BJ (cell line): ENCODE data around the gene HS6ST3. TPM values are rescaled to one million over a fixed set of nuclear protein-coding genes. Genes with fewer than 3 reads are reported as not detected.

Source experiments
- CTCF ChIA-PET: fragments of 350-600 bp; formaldehyde crosslinking; extraction: SDS; loops from one replicate; lab custom pipeline; 2021; ENCODE audit warnings: antibody characterized with exemption, inconsistent platforms; lab: Yijun Ruan, JAX
- POLR2A ChIA-PET: fragments of 300-600 bp; sonication (Branson Sonifier 250); formaldehyde crosslinking; extraction: SDS; loops from one replicate; lab custom pipeline; 2021; ENCODE audit warnings: antibody characterized with exemption; lab: Charles Lee
- DNase-seq: peaks from one replicate; pipeline ENCODE4 v3.0.0-alpha.2; 2011; ENCODE audit warnings: low read depth
- H3K27me3 ChIP-seq: 2 replicates; pipeline ENCODE4 v1.6.0; 2011; ENCODE audit warnings: low read length; ENCODE audit not compliant: control insufficient read depth, insufficient read depth
- H3K36me3 ChIP-seq: 2 replicates; pipeline ENCODE4 v1.5.1; 2011; ENCODE audit warnings: low read length; ENCODE audit not compliant: control insufficient read depth, insufficient read depth
- H3K4me3 ChIP-seq: 2 replicates; pipeline ENCODE4 v1.5.1; 2011; ENCODE audit warnings: low read depth, mild to moderate bottlenecking, control low read depth, low read length
- polyA plus RNA-seq: library from polyadenylated mRNA; depleted of rRNA; stranded (reverse); fragments of >200 nt; gene quantifications from 2 replicates; pipeline ENCODE4 v1.2.3, GENCODE V29; 2011
- TF ChIP-seq, protein P1 (sequence below): IDR thresholded peaks from 2 replicates; pipeline ENCODE4 v1.5.1; 2011; ENCODE audit warnings: low read depth, mild to moderate bottlenecking, control low read depth, inconsistent platforms, low read length, moderate library complexity; ENCODE audit not compliant: insufficient read depth

The HS6ST3 gene
- polyA plus RNA-seq, 1 experiment: not detected

DNA sequence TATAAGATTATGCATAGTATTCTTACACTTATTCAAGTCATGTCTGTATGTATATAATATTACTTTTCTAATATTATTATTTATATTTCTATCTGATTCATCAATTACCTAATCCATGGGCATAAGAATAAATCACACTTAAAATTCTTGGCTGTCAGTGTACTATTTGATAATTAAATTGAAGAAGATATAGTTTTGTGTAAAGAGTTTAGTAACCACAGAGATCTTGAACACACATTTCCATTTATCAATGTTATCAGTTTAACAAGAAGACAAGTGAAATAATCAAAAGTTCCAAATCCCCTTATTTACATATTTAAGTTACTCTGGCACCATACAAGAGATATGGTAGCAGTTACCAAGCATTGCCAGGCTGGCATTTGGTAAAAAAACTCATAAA, 659.9 kb downstream of the HS6ST3 start:
- no peak overlapping the region for H3K4me3 ChIP-seq
- H3K27me3 ChIP-seq: no peaks in the 10 kb centered on the region
- TF ChIP-seq, protein P1, sequence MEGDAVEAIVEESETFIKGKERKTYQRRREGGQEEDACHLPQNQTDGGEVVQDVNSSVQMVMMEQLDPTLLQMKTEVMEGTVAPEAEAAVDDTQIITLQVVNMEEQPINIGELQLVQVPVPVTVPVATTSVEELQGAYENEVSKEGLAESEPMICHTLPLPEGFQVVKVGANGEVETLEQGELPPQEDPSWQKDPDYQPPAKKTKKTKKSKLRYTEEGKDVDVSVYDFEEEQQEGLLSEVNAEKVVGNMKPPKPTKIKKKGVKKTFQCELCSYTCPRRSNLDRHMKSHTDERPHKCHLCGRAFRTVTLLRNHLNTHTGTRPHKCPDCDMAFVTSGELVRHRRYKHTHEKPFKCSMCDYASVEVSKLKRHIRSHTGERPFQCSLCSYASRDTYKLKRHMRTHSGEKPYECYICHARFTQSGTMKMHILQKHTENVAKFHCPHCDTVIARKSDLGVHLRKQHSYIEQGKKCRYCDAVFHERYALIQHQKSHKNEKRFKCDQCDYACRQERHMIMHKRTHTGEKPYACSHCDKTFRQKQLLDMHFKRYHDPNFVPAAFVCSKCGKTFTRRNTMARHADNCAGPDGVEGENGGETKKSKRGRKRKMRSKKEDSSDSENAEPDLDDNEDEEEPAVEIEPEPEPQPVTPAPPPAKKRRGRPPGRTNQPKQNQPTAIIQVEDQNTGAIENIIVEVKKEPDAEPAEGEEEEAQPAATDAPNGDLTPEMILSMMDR: no peak
- no peak for DNase-seq
- ChIA-PET POLR2A (no interaction called here), CTCF (no interaction called here)
- no peaks in the 10 kb centered on the region for H3K36me3 ChIP-seq

DNA sequence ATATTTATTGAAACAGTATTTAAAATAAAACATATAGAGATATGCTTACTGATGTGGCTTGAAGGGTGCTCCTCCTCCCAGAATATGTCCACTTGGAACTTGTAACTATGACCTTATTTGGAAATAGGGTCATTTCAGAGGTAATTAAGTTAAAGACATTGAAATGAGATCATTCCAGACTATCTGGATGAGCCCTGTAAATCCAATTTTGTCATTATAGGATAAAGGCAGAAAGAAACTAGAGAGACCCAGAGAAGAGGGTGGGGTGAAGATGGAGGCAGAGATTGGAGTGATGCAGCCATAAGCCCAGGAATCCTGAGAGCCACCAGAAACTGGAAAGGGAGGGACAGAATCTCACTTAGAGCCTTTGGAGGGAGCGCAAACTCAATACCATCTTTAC, 661.2 kb downstream of the HS6ST3 start:
- no peak for DNase-seq
- no peak overlapping the region for H3K4me3 ChIP-seq
- TF ChIP-seq, protein P1: no peak
- no peaks in the 10 kb centered on the region for H3K27me3 ChIP-seq
- ChIA-PET CTCF (no interaction called here), POLR2A (no interaction called here)
- no peaks in the 10 kb centered on the region for H3K36me3 ChIP-seq

DNA sequence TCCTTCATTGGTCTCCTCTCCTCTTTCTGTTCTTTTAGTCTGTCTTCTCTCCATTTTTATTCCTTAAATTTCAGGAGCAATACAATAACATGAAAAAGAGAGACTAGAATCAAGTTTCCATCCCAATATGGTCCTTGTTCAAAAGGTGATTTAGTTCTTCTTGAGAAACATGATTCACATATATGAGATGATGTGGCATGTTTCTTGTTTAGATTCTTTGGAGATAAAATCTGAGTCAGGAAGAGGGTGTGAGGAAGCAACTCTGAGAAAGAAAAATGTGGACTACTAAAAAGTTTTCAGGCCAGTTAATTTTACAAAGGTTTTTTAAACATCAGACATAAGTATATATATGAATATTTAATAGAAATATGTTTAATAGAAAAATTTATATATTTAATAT, 673.0 kb downstream of the HS6ST3 start:
- TF ChIP-seq, protein P1: no peak
- Histone ChIP-seq H3K4me3 (no peak overlapping the region), H3K27me3 (no peaks in the 10 kb centered on the region), H3K36me3 (no peaks in the 10 kb centered on the region)
- POLR2A ChIA-PET: no interaction called here
- DNase-seq: no peak
- CTCF ChIA-PET: interaction anchor here (0.6 kb wide), 1 partner anchor 315 kb away, joined by 3 read pairs; no protein-coding TSS in a partner anchor

- ChIA-PET POLR2A (no interaction called here), CTCF (no interaction called here)
- no peaks in the 10 kb centered on the region for H3K27me3 ChIP-seq
- H3K36me3 ChIP-seq: no peaks in the 10 kb centered on the region
- H3K4me3 ChIP-seq: no peak overlapping the region
- no peak for DNase-seq
- TF ChIP-seq, protein P1: no peak
Observed at GRCh38 chr13:96766306-96766705, 676.4 kb downstream of the HS6ST3 start.

- ChIA-PET CTCF (no interaction called here), POLR2A (no interaction called here)
- TF ChIP-seq, protein P1: no peak
- no peak for DNase-seq
- Histone ChIP-seq H3K4me3 (no peak overlapping the region), H3K36me3 (no peaks in the 10 kb centered on the region), H3K27me3 (no peaks in the 10 kb centered on the region)
Observed at GRCh38 chr13:96768524-96768923, 678.6 kb downstream of the HS6ST3 start.
